Esophagus muscularis mucosa (tissue), 4 donors: ENCODE measurements around the gene TLX2. TPM values are rescaled to one million over a fixed set of nuclear protein-coding genes. Genes with fewer than 3 reads are reported as not detected.
A peak's percentile ranks its signal among the peaks of the same experiment; 100 is the strongest.

Source experiments
- DNase-seq: peaks from one replicate; pipeline ENCODE4 v3.0.0-alpha.2; 2017; ENCODE audit errors: extremely low spot score
- H3K27ac ChIP-seq, 4 donors: fragments of 200-600 bp; sonication (generic); replicated peaks in 1 of 4; 1 replicate in 3 of 4; 2 replicates in 1 of 4; pipeline ENCODE4 v1.5.1; 2016 to 2019; ENCODE audit warnings: mild to moderate bottlenecking in 1 of 4
- H3K27me3 ChIP-seq, 4 donors: fragments of 200-600 bp; sonication (generic); one replicate each; pipeline versions ENCODE4 v1.5.1 to v1.6.0; 2016 to 2019
- H3K36me3 ChIP-seq, 4 donors: fragments of 200-600 bp; sonication (generic); one replicate each; pipeline ENCODE4 v1.5.1; 2016 to 2019
- H3K4me1 ChIP-seq, 4 donors: fragments of 200-600 bp; sonication (generic); one replicate each; pipeline ENCODE4 v1.5.1; 2016 to 2019
- H3K4me3 ChIP-seq, 4 donors: fragments of 200-600 bp; sonication (generic); 1 replicate in 2 of 4; 2 replicates in 2 of 4; pipeline ENCODE4 v1.5.1; 2016 to 2019; ENCODE audit warnings: mild to moderate bottlenecking in 4 of 4, moderate library complexity in 1 of 4
- H3K9me3 ChIP-seq, 4 donors: fragments of 200-600 bp; sonication (generic); 1 replicate in 3 of 4; 2 replicates in 1 of 4; pipeline ENCODE4 v1.5.1; 2016 to 2019
- CTCF ChIP-seq, 3 experiments: fragments of 200-600 bp in 2 of 3; fragments of 450-650 bp in 1 of 3; sonication (generic) in 2 of 3; IDR thresholded peaks; one replicate each; pipeline ENCODE4 v1.5.1; 2017 to 2019; ENCODE audit warnings: antibody characterized with exemption in 3 of 3, mild to moderate bottlenecking in 2 of 3, moderate library complexity in 1 of 3
- EP300 ChIP-seq: sonication (generic); formaldehyde crosslinking; IDR thresholded peaks from one replicate; pipeline ENCODE4 v1.6.1; 2017; ENCODE audit warnings: antibody characterized with exemption
- POLR2A ChIP-seq: fragments of 450-650 bp; IDR thresholded peaks from one replicate; pipeline ENCODE4 v1.6.1; 2017; ENCODE audit warnings: antibody characterized with exemption, moderate library complexity, mild to moderate bottlenecking, low read depth
- POLR2AphosphoS5 ChIP-seq, 2 donors: sonication (generic); formaldehyde crosslinking; IDR thresholded peaks; one replicate each; pipeline ENCODE4 v1.6.1; 2017; ENCODE audit warnings: antibody characterized with exemption in 2 of 2
- WGBS: methylation state at CpG from one replicate; pipeline ENCODE4 v1.1.5; 2018; 5-methylcytosine and 5-hydroxymethylcytosine counted together
- intact Hi-C: fragments of 100-400 bp; cut with DNase I; formaldehyde crosslinking; loops from one replicate; pipeline ENCODE4 v1.15.1; 2023
- total RNA-seq, 4 donors: library from RNA; depleted of rRNA; stranded (reverse); fragments of >200 nt; gene quantifications; one replicate each; pipeline versions ENCODE4 v1.1.0 to v1.2.1, GENCODE V29; 2016

TLX2 gene
- total RNA-seq, 4 donors from 2014 or later = 0.42 to 0.99 (median 0.84) TPM; not detected in 1

- no peaks in the 10 kb centered on the region for H3K36me3 ChIP-seq
Measured at GRCh38 chr2:74548285-74548899, 34.1 kb downstream of the TLX2 start.

GRCh38 chr2:74548900-74549826 lies 34.9 kb downstream of the TLX2 start:
- peak in 1 of 2 donors; percentile 32 for TF ChIP-seq POLR2AphosphoS5 (IDR thresholded peaks at IDR 0.05)
- no peak for TF ChIP-seq POLR2A
- no peak for TF ChIP-seq EP300
- peak in 1 of 3 experiments; percentile 9 for TF ChIP-seq CTCF (IDR thresholded peaks at IDR 0.05)
- H3K9me3 ChIP-seq = no peaks in the 10 kb centered on the region
- no peaks in the 10 kb centered on the region for H3K36me3 ChIP-seq
- peaks cover 11 to 46% (median 38%) of the 10 kb centered on the region in 4 donors for H3K4me1 ChIP-seq
- intact Hi-C loops = no loop called here
- DNase-seq = no peak
- H3K4me3 ChIP-seq = peak overlapping the region; percentile 64 to 68 (median 66)
- peak overlapping the region; percentile 77 to 84 (median 78) for H3K27ac ChIP-seq
- 14% methylated on average over 52 of the region's 85 CpGs for WGBS
- H3K27me3 ChIP-seq = no peaks in the 10 kb centered on the region

More at GRCh38 chr2:74548285-74548899, 34.1 kb downstream of the TLX2 start:
- H3K9me3 ChIP-seq = no peaks in the 10 kb centered on the region
- peaks cover 11 to 38% (median 31%) of the 10 kb centered on the region in 4 donors for H3K4me1 ChIP-seq
- intact Hi-C loops = no loop called here
- TF ChIP-seq POLR2AphosphoS5 (IDR thresholded peaks at IDR 0.05) = no peak
- TF ChIP-seq EP300 = no peak
- TF ChIP-seq CTCF (IDR thresholded peaks at IDR 0.05) = no peak
- no peak for TF ChIP-seq POLR2A
- DNase-seq = no peak
- H3K27ac ChIP-seq = peak overlapping the region; percentile 77 to 84 (median 78)
- H3K27me3 ChIP-seq = no peaks in the 10 kb centered on the region
- WGBS = 16% methylated on average over 25 of the region's 26 CpGs
- peak overlapping the region; percentile 64 to 68 (median 66) for H3K4me3 ChIP-seq

GRCh38 chr2:74550231-74550630 lies 36.0 kb downstream of the TLX2 start:
- peaks cover 12 to 53% (median 44%) of the 10 kb centered on the region in 4 donors for H3K4me1 ChIP-seq
- WGBS = 93% methylated on average over 7 of the region's 7 CpGs
- H3K9me3 ChIP-seq = no peaks in the 10 kb centered on the region
- DNase-seq = no peak
- H3K27ac ChIP-seq = no peak overlapping the region
- no peak overlapping the region for H3K4me3 ChIP-seq
- TF ChIP-seq POLR2AphosphoS5 (IDR thresholded peaks at IDR 0.05) (no peak), CTCF (IDR thresholded peaks at IDR 0.05) (no peak), EP300 (no peak), POLR2A (no peak)
- no peaks in the 10 kb centered on the region for H3K27me3 ChIP-seq
- no peaks in the 10 kb centered on the region for H3K36me3 ChIP-seq
- intact Hi-C loops = no loop called here

GRCh38 chr2:74551530-74551929 lies 37.3 kb downstream of the TLX2 start:
- no peak for DNase-seq
- Histone ChIP-seq H3K4me1 (peaks cover 19 to 60% (median 52%) of the 10 kb centered on the region in 4 donors), H3K36me3 (peaks cover 0 to 7% (median 3%) of the 10 kb centered on the region in 4 donors), H3K4me3 (no peak overlapping the region), H3K27ac (no peak overlapping the region), H3K9me3 (no peaks in the 10 kb centered on the region), H3K27me3 (no peaks in the 10 kb centered on the region)
- intact Hi-C loops = no loop called here
- TF ChIP-seq EP300 = no peak
- TF ChIP-seq CTCF (IDR thresholded peaks at IDR 0.05) = no peak
- no peak for TF ChIP-seq POLR2AphosphoS5 (IDR thresholded peaks at IDR 0.05)
- TF ChIP-seq POLR2A = no peak
